ENCODE data around the gene IMMP2L.
"Not testable (repeated sequence)": the region's sequence is repeated elsewhere in the genome, so short reads cannot be mapped to it uniquely, and the experiment has no call there.

The IMMP2L gene

DNA sequence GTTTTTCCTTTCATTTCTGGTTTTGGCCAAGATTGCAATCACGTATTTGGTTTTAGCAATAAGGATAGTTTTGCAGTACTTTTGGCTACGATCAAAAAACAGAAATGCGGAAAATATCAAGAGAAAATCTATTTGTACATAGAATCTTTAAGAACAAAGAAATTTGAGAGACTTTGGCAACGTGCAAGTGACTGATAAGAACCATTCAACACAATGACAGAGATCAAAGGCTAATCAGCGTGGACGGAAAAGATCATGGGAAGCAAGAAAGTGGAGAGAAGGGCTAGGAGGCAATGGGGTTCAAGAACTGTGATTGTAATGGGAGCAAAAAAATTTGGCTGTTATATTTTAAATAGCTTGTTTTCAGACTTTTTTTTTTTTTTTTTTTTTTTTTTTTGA is 487.5 kb downstream of the IMMP2L start:
- DNase-seq (ENCODE audit: low read depth) = no peak

DNA sequence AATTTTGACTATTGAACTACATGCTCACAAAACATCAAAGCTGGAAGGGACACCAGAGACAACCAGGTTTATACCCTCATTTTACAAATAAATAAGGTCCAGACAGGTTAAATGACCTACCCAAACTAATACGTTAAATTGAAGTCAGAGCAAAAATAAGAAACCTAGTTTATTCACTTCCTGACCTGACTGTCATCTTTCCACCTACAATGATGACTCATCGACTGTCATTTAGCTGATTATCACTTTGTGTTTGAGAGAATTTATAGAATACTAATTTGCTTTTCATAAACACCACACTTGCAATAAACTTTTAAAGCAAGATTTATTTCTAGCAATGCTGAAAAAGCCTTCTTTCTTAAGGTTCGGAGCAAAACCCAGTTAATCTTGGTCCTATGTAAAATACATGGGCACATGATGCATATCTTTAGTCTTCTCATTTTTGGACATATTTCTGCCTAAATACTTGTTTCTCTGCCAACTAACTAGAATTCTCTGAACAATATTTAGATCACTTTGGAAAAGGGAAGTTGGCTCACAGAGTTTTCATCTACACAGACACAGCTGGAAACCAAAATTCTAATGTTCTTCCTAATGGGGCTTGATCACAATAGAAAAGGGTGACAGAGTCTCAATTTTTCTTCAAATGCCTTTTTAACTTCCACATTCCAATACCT is 488.1 kb downstream of the IMMP2L start:
- DNase-seq (ENCODE audit: low read depth) = no peak

DNA sequence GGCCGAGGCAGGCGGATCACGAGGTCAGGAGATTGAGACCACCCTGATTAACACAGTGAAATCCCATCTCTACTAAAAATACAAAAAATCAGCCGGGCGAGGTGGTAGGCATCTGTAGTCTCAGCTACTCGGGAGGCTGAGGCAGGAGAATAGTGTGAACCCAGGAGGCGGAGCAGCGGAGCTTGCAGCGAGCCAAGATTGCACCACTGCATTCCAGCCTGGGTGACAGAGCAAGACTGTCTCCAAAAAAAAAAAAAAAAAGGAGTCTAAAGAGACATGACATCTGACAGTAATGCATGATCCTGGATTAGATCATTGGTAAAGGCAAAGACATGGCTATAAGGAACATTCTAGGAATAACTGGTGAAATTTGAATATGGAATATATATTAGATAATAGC is 489.6 kb downstream of the IMMP2L start:
- not testable (repeated sequence) for DNase-seq (ENCODE audit: low read depth)

DNA sequence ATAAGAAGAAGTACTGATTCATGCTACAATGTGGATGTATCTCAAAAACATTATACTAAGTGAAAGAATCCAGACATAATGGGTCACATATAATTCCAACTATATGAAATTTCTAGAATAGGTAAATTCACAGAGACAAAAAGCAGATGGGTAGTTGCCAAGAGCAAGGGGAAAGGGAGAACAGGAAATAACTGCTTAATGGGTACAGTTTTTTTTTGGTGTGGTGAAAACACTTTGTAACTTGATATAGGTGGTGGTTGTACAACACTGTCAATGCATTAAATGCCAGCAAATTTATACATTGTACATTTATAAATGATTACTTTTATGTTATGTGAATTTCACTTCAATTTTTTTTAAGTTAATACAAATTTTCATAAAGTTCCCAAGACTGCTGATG is 490.7 kb downstream of the IMMP2L start:
- no peak for DNase-seq (ENCODE audit: low read depth)

DNA sequence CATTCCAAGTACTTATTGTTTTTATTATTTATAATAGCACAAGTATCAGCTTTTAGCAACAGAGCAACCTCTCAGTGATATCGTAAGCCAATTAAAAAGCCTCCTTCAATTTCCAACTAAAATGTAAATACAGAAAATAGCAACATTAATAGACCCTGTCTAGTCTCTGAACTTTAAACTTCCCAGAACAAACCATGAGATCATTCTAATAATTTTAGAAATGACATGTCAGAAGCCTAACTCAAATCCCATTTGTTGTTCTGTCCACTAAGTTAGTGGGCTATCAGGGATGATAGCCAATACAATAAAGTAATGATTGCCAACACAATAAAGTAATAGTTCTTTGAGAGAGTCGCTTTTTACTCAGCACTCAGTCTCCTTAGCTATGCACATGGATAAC is 493.7 kb downstream of the IMMP2L start:
- DNase-seq (ENCODE audit: low read depth) = no peak

DNA sequence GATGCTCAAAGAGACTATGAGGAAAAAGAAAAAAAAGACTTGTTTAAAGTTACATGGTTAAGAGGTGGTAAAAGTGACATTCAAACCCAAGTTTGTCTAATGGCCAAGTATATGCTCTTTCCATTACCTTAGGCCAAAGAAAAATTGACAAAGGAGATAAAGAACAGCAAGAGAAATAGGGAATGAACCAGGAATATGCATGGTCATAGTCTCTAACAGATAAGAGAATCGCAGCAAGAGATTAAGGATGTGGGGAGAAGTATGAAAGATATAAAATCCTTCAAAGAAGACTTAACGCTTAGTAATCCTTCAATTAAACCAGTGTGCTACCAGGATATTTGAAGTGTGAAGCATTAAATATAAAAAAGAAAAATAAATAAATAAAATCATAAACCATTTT is 494.6 kb downstream of the IMMP2L start:
- DNase-seq (ENCODE audit: low read depth) = no peak

DNA sequence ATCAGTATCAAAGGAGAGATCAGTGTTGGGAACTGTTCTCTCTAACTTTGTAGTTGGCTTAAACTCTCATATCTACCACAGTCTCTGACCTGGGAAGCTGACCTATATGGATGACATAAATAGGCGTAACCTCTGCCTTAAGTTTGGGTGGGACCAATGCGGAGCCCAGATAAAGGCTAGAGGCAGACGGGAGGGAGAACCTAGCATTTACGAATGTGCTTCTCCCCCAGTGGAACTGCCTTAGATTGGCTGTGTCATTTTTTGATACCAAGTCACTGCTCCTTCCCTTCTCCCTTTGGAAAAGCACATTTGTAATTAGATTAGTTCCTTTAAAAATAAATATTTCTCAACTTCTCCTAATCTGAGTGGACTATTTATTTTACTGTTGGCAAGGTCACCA is 495.0 kb downstream of the IMMP2L start:
- DNase-seq (ENCODE audit: low read depth) = no peak

DNA sequence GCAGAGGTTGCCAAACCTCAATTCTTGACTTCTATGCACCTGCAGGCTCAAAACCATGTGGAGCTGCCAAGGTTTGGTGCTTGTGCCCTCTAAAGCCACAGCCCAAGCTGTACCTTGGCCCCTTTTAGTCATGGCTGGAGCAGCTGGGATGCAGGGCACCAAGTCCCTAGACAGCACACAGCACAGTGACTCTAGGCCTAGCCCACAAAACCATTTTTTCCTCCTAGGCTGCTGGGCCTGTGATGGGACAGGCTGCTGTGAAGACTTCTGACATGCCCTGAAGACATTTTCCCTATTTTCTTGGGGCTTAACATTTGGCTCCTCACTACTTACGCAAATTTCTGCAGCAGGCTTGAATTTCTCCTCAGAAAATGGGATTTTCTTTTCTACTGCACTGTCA is 499.1 kb downstream of the IMMP2L start:
- DNase-seq (ENCODE audit: low read depth) = no peak

DNA sequence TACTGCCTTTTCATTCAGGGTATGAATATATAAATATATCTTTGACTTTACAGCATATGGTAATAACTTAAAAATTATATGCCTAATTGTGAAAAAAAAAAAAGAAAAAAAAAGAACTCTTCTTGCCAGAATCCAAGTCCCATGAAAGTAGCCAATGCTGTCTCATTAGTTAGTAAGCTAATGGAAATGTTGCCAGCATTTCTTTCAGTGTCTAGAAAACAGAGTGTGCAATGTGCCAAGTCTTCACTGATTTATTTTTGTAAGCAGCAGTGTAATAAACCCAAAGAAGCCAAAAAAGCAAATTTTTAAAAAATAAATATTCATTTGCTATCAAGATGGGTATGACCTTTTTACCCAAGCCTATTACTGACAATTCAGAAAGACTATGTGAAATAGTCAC is 502.5 kb downstream of the IMMP2L start:
- DNase-seq (ENCODE audit: low read depth) = no peak

DNA sequence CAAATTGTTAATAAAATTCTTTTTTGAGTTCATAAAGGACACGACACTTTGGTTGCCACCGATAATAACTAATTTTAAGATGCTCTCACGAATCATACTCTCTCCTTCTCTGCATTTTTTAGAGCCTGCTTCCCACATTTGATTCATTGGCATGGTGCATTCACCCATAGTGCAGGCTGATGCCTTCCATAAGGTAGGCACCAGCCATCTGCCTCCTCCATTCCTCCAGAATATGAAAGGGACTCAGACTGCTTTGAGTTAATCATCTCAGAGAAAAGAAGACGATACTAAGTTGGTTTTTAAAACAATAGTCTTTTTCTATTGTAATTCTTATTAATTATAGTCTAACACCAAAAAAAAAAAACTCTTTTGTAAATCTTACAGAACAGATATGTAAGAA is 505.2 kb downstream of the IMMP2L start:
- no peak for DNase-seq (ENCODE audit: low read depth)

DNA sequence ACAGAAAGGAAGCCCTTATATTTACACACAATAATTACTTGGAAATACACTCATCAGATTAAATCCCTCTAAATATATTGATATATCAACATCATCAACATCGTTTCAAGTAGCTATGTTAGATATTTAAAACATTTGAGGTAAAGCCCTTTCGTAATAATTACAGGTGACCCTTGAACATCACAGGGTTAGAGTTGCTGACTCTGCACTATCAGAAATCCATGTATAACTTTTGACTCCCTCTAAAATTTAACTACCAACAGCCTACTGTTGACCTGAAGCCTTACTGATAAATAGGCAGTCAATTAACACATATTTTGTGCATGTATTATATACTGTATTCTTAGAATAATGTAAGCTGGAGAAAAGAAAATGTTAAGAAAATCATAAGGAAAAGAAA is 505.9 kb downstream of the IMMP2L start:
- DNase-seq (ENCODE audit: low read depth) = no peak

DNA sequence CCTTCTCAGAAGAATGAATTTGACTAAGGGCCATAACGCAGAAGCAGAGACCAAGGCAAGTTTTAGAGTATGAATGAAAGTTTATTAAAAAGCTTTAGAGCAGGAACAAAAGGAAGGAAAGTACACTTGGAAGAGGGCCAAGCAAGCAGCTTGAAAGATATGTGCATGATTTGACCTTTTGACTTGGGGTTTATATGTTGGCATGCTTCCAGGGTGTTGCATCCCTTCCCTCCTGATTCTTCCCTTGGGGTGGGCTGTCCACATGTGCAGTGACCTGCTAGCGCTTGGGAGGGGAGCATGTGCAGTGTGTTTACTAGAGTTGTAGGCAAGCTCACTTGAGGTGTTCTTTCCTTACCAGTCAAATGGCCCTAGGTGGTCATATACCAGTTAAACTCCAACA is 509.3 kb downstream of the IMMP2L start:
- no peak for DNase-seq (ENCODE audit: low read depth)

DNA sequence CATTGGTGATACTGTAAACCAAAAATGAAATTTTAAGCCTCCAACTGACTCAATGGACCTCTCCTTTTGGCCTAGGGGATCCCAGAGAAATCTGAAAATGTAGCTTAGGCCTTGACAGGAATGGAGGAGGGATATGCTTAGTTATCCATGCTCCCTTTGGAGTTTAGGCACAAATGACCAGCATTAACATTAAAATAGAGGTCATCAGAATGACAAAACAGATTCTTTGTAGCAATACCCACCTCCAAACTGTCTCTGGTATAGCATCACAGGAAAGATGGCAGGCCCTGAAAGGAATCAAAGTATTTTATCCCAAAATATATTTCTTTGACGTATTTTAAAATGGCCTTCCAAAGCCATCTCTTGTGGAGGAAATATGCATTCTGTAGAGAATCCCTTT is 510.5 kb downstream of the IMMP2L start:
- DNase-seq (ENCODE audit: low read depth) = no peak

DNA sequence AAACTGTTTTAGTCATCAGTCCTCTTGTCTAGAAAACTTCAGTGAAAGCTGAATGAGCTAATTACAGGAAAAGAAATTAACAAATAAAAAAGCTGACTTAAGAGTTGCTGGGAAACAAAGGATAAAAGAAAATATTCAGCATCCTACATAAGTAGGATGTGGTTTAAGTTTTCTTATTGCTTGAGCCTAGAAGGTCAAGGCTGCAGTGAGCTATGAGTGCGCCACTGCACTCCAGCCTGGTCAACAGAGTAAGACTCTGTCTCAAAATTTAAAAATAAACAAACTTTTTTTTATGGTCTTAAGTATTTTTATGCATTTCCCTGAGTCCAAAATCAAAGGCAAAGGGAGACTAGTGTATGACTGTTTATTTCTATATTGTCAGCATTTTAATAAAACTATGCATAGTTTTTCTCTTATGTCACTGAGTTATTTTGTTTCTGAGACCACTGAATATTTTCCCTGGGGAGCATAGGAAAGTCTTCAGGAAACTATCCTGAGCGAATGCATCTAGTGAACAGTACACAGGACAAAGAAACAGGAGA is 511.3 kb downstream of the IMMP2L start:
- DNase-seq (ENCODE audit: low read depth) = no peak

DNA sequence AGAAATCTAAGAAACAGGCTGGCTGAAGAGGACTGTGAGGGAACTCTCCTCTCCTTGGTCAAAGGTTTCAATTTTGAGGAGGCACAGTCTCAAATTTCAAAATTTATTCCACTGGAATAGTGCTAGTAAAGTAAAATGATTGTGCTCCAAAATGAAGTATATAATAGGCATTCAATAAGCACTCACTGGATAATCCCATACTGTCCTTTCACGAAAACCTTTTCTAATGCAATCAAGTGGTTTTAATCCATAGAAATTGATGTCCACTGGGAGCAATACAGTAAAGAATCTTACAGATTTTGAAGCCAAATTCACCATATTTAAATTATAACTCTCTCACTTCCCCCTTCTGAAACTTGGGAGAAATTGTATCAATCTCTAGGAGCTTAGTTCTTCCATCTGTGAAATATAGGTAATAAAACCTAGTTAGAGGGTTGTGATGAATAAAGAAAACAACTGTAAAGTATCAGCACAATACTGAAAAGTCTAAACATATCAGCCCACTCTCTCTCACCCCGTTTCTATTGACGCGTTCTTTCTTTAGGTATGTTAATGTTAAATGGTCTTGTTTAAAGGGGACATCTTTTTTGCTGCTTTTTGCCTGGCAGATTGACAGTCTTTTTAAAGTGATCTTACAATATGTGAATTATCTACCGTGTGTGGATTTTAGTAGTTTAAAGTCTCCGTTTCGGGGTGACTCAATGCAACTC is 512.2 kb downstream of the IMMP2L start:
- DNase-seq (ENCODE audit: low read depth) = no peak

DNA sequence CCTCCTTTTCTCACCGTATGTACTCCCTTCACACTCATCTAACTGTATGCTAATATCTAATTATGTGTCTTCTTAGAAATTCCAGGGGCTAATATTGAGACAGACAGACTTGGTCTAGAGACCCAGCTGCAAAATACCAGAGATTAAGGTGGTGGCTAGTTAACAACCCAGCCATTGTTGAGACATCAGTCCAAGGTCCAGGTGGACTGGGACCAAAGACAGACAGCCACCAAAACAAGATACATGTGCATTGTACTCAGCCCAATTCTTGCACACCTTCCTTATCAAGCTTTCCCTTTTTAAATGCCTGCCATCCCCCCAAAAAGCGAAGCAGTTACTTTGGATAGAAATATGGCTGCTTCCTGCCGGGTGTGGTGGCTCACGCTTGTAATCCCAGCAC is 514.7 kb downstream of the IMMP2L start:
- no peak for DNase-seq (ENCODE audit: low read depth)

DNA sequence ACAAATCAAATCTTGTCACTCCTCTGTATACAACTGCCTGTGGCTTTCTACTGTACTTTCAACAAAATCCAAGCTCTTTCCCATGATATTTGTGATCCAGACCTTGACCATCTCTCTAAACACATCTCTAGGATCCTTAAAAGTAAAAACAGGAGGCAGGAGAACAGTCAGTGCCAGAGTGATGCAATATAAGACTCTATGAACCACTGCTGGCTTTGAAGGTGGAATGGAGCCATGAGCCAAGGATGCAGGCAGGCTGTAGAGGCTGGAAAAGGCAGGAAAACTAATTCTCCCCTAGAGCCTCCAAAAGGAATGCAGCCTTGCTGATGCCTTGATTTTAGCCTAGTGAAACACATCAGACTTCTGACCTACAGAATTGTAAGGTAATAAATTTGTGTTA is 516.8 kb downstream of the IMMP2L start:
- DNase-seq (ENCODE audit: low read depth) = no peak

DNA sequence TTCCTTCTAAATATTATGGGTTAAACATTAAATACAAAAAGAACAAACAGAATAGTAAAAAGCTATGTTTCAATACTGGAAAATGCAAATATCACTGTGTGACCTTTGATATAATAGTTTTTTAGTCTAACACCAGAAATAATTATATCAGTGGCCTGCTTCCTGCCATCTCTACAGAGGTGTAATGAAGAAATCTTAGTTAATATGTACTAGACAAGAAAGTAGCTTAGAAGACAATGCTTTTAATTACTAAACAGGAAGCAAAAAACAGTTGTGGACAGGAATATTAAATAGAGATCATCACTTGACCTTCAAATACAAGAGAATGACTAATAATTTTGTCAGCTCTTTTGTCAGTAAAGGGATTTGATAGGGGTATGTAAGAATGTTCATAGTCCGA is 518.7 kb downstream of the IMMP2L start:
- DNase-seq (ENCODE audit: low read depth) = no peak

DNA sequence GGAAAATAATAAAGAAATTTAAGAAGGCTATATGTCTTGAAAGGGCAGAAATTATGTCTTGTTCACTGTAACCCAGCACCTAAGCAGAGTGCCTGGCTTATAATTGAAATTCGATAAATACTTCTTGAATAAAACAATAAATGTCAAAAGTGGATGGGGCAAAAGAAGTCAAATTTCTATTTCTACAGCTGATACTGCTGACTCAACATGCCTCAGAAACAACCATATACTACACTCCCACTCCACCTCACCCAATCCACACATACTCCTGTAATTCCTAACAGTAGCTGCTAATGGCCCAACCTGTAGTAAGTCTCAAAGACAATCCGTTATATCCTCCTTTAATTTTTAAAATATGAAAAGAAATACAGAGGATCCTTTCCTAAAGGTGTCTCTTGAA is 519.5 kb downstream of the IMMP2L start:
- DNase-seq (ENCODE audit: low read depth) = no peak

DNA sequence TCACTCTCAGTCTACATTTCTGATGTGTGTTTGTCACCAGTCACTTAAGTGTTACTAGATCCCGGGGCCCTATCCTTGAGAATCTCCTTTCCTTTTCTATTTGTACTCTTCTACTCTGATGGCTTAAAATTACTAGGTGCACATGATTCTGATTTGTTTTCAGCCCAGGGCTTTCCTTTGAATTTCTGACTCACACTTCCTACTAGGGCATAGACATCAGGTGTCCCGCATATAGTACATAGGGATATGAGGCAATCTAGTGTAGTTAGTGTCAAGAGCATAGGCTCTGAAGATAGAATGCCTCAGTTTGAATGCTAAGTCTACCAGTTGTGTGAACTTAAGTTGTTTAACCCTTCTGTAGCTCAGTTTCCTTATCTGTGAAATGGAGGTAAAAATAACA is 520.7 kb downstream of the IMMP2L start:
- no peak for DNase-seq (ENCODE audit: low read depth)

DNA sequence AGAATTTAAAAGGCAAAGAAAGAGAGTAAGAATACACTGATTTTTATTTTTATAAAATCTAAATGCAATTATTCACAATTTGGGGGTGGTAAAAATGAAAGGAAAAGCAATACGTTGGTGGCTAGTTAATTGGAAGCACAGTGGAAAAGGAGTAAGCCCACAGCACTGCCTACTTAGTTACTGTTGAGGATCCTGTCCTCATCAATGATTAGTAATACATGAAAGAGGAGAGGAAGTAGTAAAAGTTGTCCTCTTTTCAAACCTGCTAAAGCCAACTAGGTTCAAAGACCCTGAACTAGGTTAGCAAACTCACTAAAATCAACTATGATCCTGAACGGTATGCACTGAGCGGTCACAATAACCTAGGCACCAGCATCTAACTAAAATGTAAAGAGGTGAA is 524.1 kb downstream of the IMMP2L start:
- no peak for DNase-seq (ENCODE audit: low read depth)

DNA sequence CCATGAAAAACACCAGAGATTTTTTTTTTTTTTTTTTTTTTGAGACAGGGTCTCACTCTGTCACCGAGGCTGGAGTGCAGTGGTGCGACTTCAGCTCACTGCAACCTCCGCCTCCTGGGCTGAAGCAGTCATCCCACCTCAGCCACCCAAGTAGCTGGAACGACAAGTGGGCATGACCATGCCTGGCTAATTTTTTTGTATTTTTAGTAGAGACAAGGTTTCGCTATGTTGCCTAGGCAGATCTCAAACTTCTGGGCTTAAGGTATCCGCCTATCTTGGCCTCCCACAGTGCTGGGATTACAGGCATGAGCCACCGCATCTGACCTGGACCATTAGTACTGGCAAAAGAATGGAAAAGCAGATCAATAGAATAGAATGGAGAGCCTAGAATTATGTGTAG is 530.4 kb downstream of the IMMP2L start:
- DNase-seq (ENCODE audit: low read depth) = no peak

DNA sequence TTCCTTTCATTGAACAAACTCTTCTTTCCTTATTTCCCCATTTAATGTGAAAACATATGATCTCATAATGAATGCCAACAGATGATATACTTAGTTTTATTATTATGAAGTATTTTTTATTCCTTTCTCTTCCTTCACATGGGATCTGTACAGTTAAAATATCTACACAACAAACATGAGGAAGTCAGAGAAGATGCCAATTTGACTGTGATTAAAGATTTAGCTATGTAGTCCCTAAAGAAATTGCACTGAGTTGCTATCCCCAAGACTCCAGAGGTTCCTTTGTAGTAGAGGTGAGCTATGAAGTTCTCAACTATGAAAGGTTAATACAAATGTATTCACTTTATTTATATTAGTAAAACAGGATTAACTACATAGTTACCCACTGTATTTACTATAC is 532.0 kb downstream of the IMMP2L start:
- no peak for DNase-seq (ENCODE audit: low read depth)
